HG03432 (cell line): Measurements from ENCODE around the gene LVRN.
A peak's percentile ranks its signal among the peaks of the same experiment; 100 is the strongest.

Source experiments
- ATAC-seq: cut with Tn5 transposase; IDR thresholded peaks from one replicate; pipeline ENCODE4 v1.9.1; 2021; ENCODE audit warnings: mild to moderate bottlenecking, moderate library complexity; ENCODE audit not compliant: unreplicated experiment

LVRN gene

GRCh38 chr5:115954144-115954543, 8.1 kb upstream of the LVRN start:
- no peak for ATAC-seq

GRCh38 chr5:115956957-115957356, 5.3 kb upstream of the LVRN start:
- ATAC-seq = no peak

- ATAC-seq = no peak
These were observed 665 bp upstream of the LVRN start for GRCh38 chr5:115961381-115962238.

GRCh38 chr5:115962565-115963402, 509 bp downstream of the LVRN start:
- no peak for ATAC-seq

GRCh38 chr5:115963566-115963965, 1.3 kb downstream of the LVRN start:
- ATAC-seq = no peak

GRCh38 chr5:115968770-115969169, 6.5 kb downstream of the LVRN start:
- ATAC-seq = no peak

GRCh38 chr5:115977096-115977495, 14.8 kb downstream of the LVRN start:
- peak; percentile 91 for ATAC-seq

GRCh38 chr5:115977988-115978387, 15.7 kb downstream of the LVRN start:
- ATAC-seq = no peak

GRCh38 chr5:115978779-115979178, 16.5 kb downstream of the LVRN start:
- no peak for ATAC-seq

- ATAC-seq = no peak
These were observed 17.1 kb downstream of the LVRN start for GRCh38 chr5:115979201-115980041.

- no peak for ATAC-seq
These were observed 21.2 kb downstream of the LVRN start for GRCh38 chr5:115983519-115983918.

GRCh38 chr5:115985802-115986757, 23.8 kb downstream of the LVRN start:
- no peak for ATAC-seq

GRCh38 chr5:115988002-115988401, 25.7 kb downstream of the LVRN start:
- ATAC-seq = no peak

GRCh38 chr5:115992848-115993350, 30.6 kb downstream of the LVRN start:
- ATAC-seq = no peak

- no peak for ATAC-seq
These were observed 33.1 kb downstream of the LVRN start for GRCh38 chr5:115995351-115995750.

- no peak for ATAC-seq
These were observed 40.0 kb downstream of the LVRN start for GRCh38 chr5:116002116-116002906.

- ATAC-seq = no peak
These were observed 42.0 kb downstream of the LVRN start for GRCh38 chr5:116004248-116004647.

- no peak for ATAC-seq
These were observed 47.5 kb downstream of the LVRN start for GRCh38 chr5:116009806-116010205.

GRCh38 chr5:116011046-116011445, 48.8 kb downstream of the LVRN start:
- ATAC-seq = no peak
